ENCODE results near the gene EFNA5. TPM values are rescaled to one million over a fixed set of nuclear protein-coding genes. Genes with fewer than 3 reads are reported as not detected.

Gene EFNA5
- total and polyA plus RNA-seq, 2 experiments from 2014 or later, result 7.5 to 10.1 TPM

GRCh38 chr5:107682533-107682932, 11.8 kb upstream of the EFNA5 start:
- ATAC-seq (no peak), DNase-seq (ENCODE audit: low spot score) (no peak)
- Histone ChIP-seq H3K4me1 (ENCODE audit: insufficient read depth) (no peaks in the 10 kb centered on the region), H3K27me3 (ENCODE audit: insufficient read depth) (no peaks in the 10 kb centered on the region), H3K4me2 (no peak overlapping the region), H3K36me3 (ENCODE audit: insufficient read depth) (no peaks in the 10 kb centered on the region), H4K20me1 (replicated peaks; ENCODE audit: insufficient read depth) (no peaks in the 10 kb centered on the region), H3K9me2 (ENCODE audit: insufficient read depth) (no peaks in the 10 kb centered on the region), H3K79me2 (replicated peaks; ENCODE audit: insufficient read depth) (no peaks in the 10 kb centered on the region), H3K4me3 (no peak overlapping the region), H3F3A (replicated peaks; ENCODE audit: low read depth) (no peaks in the 10 kb centered on the region), H3K27ac (ENCODE audit: low read depth) (no peak overlapping the region), H2AFZ (0 out of 2 replicates have a peak overlapping the region, but pooled peaks have one; percentile 21)
- peaks cover 7% of the 10 kb centered on the region for H3K4me1 Mint-ChIP-seq
- no peak overlapping the region for H3K27ac Mint-ChIP-seq
- H3K27me3 Mint-ChIP-seq (ENCODE audit: insufficient read depth, low read depth, poor library complexity), result no peaks in the 10 kb centered on the region
- H3K36me3 Mint-ChIP-seq (ENCODE audit: low read depth), result no peaks in the 10 kb centered on the region
- TF ChIP-seq STAT1 (IDR thresholded peaks at IDR 0.05; ENCODE audit: unreplicated experiment) (no peak), ZNF331 (CRISPR knock-in tag; IDR thresholded peaks at IDR 0.05; ENCODE audit: low read depth) (no peak), ZNF462 (CRISPR knock-in tag; IDR thresholded peaks at IDR 0.05) (no peak), POLR2AphosphoS5 (IDR thresholded peaks at IDR 0.05; ENCODE audit: low read depth) (no peak), ZNF114 (CRISPR knock-in tag; IDR thresholded peaks at IDR 0.05) (no peak), CTCF (conservative IDR thresholded peaks at IDR 0.05; ENCODE audit: low read depth in 2 of 2) (no peak), ETS1 (IDR thresholded peaks at IDR 0.05) (no peak)
- no peak overlapping the region for H3K4me3 Mint-ChIP-seq
- no peaks in the 10 kb centered on the region for H3K9me3 Mint-ChIP-seq
